K562 (cell line): ENCODE measurements around the gene CRIM1. TPM values are rescaled to one million over a fixed set of nuclear protein-coding genes. Genes with fewer than 3 reads are reported as not detected.
A peak's percentile ranks its signal among the peaks of the same experiment; 100 is the strongest.

Experiments
- C11orf30 ChIP-seq: fragments of 450-650 bp; IDR thresholded peaks from 2 replicates; pipeline ENCODE4 v1.6.1; 2016; ENCODE audit warnings: low read depth, mild to moderate bottlenecking
- CHD4 ChIP-seq: fragments of 200-600 bp; sonication (generic); IDR thresholded peaks from 3 replicates; pipeline ENCODE4 v1.6.1; 2012; ENCODE audit warnings: low read depth, mild to moderate bottlenecking, mixed read lengths, low read length, inconsistent platforms; ENCODE audit not compliant: insufficient read depth, insufficient replicate concordance, poor library complexity, severe bottlenecking
- CUX1 ChIP-seq: fragments of 200-800 bp; sonication (Bioruptor generic); IDR thresholded peaks from 2 replicates; pipeline ENCODE4 v1.6.1; 2016; ENCODE audit warnings: missing genetic modification characterization, missing compliant biosample characterization
- GTF2F1 ChIP-seq: IDR thresholded peaks from 2 replicates; pipeline ENCODE4 v1.6.1; 2011; ENCODE audit warnings: low read depth, low read length, improper control_type of control experiment
- ILK ChIP-seq: fragments of 450-650 bp; IDR thresholded peaks from 2 replicates; pipeline ENCODE4 v1.6.1; 2016; ENCODE audit warnings: missing genetic modification characterization, low read depth, mild to moderate bottlenecking, missing compliant biosample characterization, moderate library complexity, borderline replicate concordance
- MAFG ChIP-seq: fragments of 450-650 bp; conservative IDR thresholded peaks from 2 replicates; pipeline ENCODE4 v1.6.1; 2016; ENCODE audit warnings: missing genetic modification characterization, missing compliant biosample characterization
- MEIS2 ChIP-seq: fragments of 450-650 bp; IDR thresholded peaks from 2 replicates; pipeline ENCODE4 v1.6.1; 2014; ENCODE audit warnings: mild to moderate bottlenecking; ENCODE audit not compliant: partially characterized antibody
- NR2C2 ChIP-seq, 2 experiments: fragments of 200-800 bp in 1 of 2; sonication (Bioruptor generic) in 1 of 2; sonication (generic) in 1 of 2; formaldehyde crosslinking in 1 of 2; IDR thresholded peaks; 2 replicates each; pipeline versions ENCODE4 v1.6.1 to v1.8.0; 2016 to 2022; ENCODE audit warnings: mild to moderate bottlenecking in 1 of 2, missing compliant biosample characterization in 1 of 2, missing genetic modification characterization in 1 of 2, missing genetic modification reagents in 1 of 2
- POLR2AphosphoS2 ChIP-seq: IDR thresholded peaks from 2 replicates; pipeline ENCODE4 v1.6.1; 2012; ENCODE audit warnings: low read length, improper control_type of control experiment
- ZNF316 ChIP-seq: fragments of 450-650 bp; IDR thresholded peaks from 2 replicates; pipeline ENCODE4 v1.6.1; 2016
- ZNF644 ChIP-seq: fragments of 200-800 bp; sonication (Bioruptor generic); IDR thresholded peaks from 2 replicates; pipeline ENCODE4 v1.6.1; 2016; ENCODE audit warnings: low read depth, missing genetic modification characterization, missing compliant biosample characterization
- ZNF75A ChIP-seq: fragments of 450-650 bp; formaldehyde crosslinking; IDR thresholded peaks from 2 replicates; pipeline ENCODE4 v1.4.0; 2020; ENCODE audit warnings: mild to moderate bottlenecking
- polyA plus RNA-seq, 8 experiments: library from polyadenylated mRNA; depleted of rRNA in 4 of 8; stranded (reverse) in 5 of 8; unstranded in 3 of 8; fragments of >200 nt; fragmentation: Nextera tagmentation in 2 of 8; fragmentation: Illumina TruSeq in 1 of 8; extraction: Ambion mirVana in 2 of 8; extraction: Trizol in 1 of 8; gene quantifications; 2 replicates each; pipeline versions ENCODE4 v1.2.1 to v1.2.3, GENCODE V29; 2011 to 2014; ENCODE audit warnings: inconsistent platforms in 1 of 8, missing spikeins in 1 of 8
- total RNA-seq, 7 experiments: library from RNA; depleted of rRNA in 6 of 7; stranded (reverse); fragments of >200 nt in 6 of 7; fragmentation: Illumina TruSeq in 2 of 7; extraction: Trizol in 2 of 7; gene quantifications; 2 replicates each; pipeline versions ENCODE4 v1.2.1 to v1.2.3, GENCODE V29; 2011 to 2021; ENCODE audit warnings: low replicate concordance in 1 of 7

Gene CRIM1
- total and polyA plus RNA-seq, 9 of the 15 experiments (the other 6 are each of a cell fraction or from before 2014, with no cell fraction given) = 0.01 to 0.36 (median 0.06) TPM; not detected in 1

- TF ChIP-seq CUX1 (CRISPR knock-in tag) = no peak
- no peak for TF ChIP-seq ZNF75A (CRISPR knock-in tag)
- TF ChIP-seq NR2C2 (CRISPR knock-in tag; IDR thresholded peaks at IDR 0.05) = no peak
- no peak for TF ChIP-seq NR2C2 (tag; IDR thresholded peaks at IDR 0.05)
- TF ChIP-seq MEIS2 = peak; percentile 59
- TF ChIP-seq MAFG = peak; percentile 68
- no peak for TF ChIP-seq CHD4
- TF ChIP-seq ZNF644 (tag) = no peak
- peak; percentile 73 for TF ChIP-seq ZNF316
- TF ChIP-seq POLR2AphosphoS2 = no peak
- peak; percentile 74 for TF ChIP-seq C11orf30
- TF ChIP-seq ILK (tag) = no peak
- TF ChIP-seq GTF2F1 = no peak
These were observed 123.4 kb downstream of the CRIM1 start (continued) for GRCh38 chr2:36478999-36479398.
